IPS-18a (cell line): ENCODE results near the gene IL19.

ENCODE experiments used
- H3K27ac ChIP-seq: one replicate; pipeline ENCODE4 v1.5.1; 2013; ENCODE audit warnings: low read length
- H3K27me3 ChIP-seq: one replicate; pipeline ENCODE4 v1.6.1; 2013; ENCODE audit warnings: mild to moderate bottlenecking, low read length; ENCODE audit not compliant: control insufficient read depth, insufficient read depth
- H3K36me3 ChIP-seq: one replicate; pipeline ENCODE4 v1.6.1; 2013; ENCODE audit warnings: low read depth, low read length; ENCODE audit not compliant: control insufficient read depth
- H3K4me1 ChIP-seq: one replicate; pipeline ENCODE4 v1.6.1; 2013; ENCODE audit warnings: low read depth, low read length; ENCODE audit not compliant: control insufficient read depth
- H3K4me3 ChIP-seq: one replicate; pipeline ENCODE4 v1.5.1; 2013; ENCODE audit warnings: low read length
- H3K9ac ChIP-seq: one replicate; pipeline ENCODE4 v1.6.1; 2013; ENCODE audit warnings: mild to moderate bottlenecking, low read length, moderate library complexity
- H3K9me3 ChIP-seq: one replicate; pipeline ENCODE4 v1.6.1; 2013; ENCODE audit warnings: low read depth, low read length; ENCODE audit not compliant: control insufficient read depth

Gene IL19

GRCh38 chr1:206828765-206829164 is 58.2 kb downstream of the IL19 start:
- Histone ChIP-seq H3K36me3 (no peaks in the 10 kb centered on the region), H3K27me3 (no peaks in the 10 kb centered on the region), H3K27ac (no peak overlapping the region), H3K4me3 (no peak overlapping the region), H3K9me3 (no peaks in the 10 kb centered on the region), H3K9ac (no peak overlapping the region), H3K4me1 (no peaks in the 10 kb centered on the region)

GRCh38 chr1:206829282-206829681 is 58.7 kb downstream of the IL19 start:
- no peak overlapping the region for H3K27ac ChIP-seq
- no peaks in the 10 kb centered on the region for H3K4me1 ChIP-seq
- H3K9ac ChIP-seq = no peak overlapping the region
- H3K9me3 ChIP-seq = no peaks in the 10 kb centered on the region
- H3K27me3 ChIP-seq = no peaks in the 10 kb centered on the region
- no peak overlapping the region for H3K4me3 ChIP-seq
- no peaks in the 10 kb centered on the region for H3K36me3 ChIP-seq

DNA sequence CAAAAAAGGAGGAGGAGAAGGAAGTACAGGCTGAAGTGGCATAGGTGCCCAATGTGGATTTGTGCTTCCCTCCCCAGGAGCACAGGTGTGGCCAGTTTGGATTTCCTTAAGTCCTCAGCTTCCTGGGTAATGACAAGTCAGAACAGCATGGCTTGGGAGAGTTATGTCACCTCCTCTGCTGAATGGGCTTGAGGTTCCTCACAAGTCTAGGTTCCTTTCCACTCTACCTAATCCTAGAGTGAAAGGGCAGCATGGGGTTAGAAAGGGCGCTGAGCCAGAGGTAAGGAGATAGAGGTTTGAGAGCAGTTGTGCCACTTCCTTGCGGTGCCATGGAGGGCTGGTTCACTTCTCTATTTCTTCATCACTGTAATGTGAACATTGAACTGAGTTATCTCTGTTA is 59.3 kb downstream of the IL19 start:
- H3K4me3 ChIP-seq = no peak overlapping the region
- H3K27ac ChIP-seq = no peak overlapping the region

GRCh38 chr1:206831650-206832049 is 61.1 kb downstream of the IL19 start:
- Histone ChIP-seq H3K27me3 (no peaks in the 10 kb centered on the region), H3K4me1 (no peaks in the 10 kb centered on the region)

More for the DNA sequence above, 59.3 kb downstream of the IL19 start:
- Histone ChIP-seq H3K9me3 (no peaks in the 10 kb centered on the region), H3K9ac (no peak overlapping the region), H3K4me1 (no peaks in the 10 kb centered on the region), H3K27me3 (no peaks in the 10 kb centered on the region), H3K36me3 (no peaks in the 10 kb centered on the region)

GRCh38 chr1:206832352-206832880 is 61.8 kb downstream of the IL19 start:
- no peaks in the 10 kb centered on the region for H3K4me1 ChIP-seq
- no peak overlapping the region for H3K27ac ChIP-seq
- H3K4me3 ChIP-seq = no peak overlapping the region
- no peak overlapping the region for H3K9ac ChIP-seq
- no peaks in the 10 kb centered on the region for H3K36me3 ChIP-seq
- H3K27me3 ChIP-seq = no peaks in the 10 kb centered on the region
- H3K9me3 ChIP-seq = no peaks in the 10 kb centered on the region

More at GRCh38 chr1:206831650-206832049, 61.1 kb downstream of the IL19 start:
- Histone ChIP-seq H3K4me3 (no peak overlapping the region), H3K9ac (no peak overlapping the region), H3K36me3 (no peaks in the 10 kb centered on the region), H3K9me3 (no peaks in the 10 kb centered on the region), H3K27ac (no peak overlapping the region)

DNA sequence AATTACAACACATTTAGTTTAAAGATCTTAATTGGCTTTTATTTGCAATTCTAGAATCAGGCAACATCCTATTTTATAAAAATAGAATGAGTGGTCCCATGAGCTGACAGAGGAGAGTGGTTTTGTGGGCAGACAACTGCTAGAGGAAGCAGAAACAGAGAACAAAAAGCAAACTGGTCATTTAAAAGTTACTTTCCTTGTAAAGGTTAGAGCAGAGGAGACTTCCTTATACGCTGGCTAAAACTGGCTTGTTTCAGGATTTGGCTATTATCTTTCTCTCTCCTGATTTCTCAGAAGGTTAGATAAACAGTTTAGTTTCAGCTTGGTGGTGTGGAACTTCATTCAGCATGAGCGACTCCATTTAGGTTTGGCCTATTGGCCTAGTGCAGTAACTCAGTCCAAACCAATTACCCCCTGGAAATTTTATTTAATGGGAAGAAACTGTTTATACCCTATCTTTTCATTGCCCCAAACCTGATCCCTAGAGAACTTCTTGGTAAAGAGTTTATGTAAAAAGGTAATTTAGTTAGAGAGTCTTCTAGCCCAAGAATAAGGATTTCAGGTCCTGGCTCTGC is 62.6 kb downstream of the IL19 start:
- no peaks in the 10 kb centered on the region for H3K36me3 ChIP-seq
- H3K27ac ChIP-seq = no peak overlapping the region
- H3K4me3 ChIP-seq = no peak overlapping the region
- H3K9me3 ChIP-seq = no peaks in the 10 kb centered on the region
- H3K9ac ChIP-seq = no peak overlapping the region
- no peaks in the 10 kb centered on the region for H3K27me3 ChIP-seq
- H3K4me1 ChIP-seq = no peaks in the 10 kb centered on the region

DNA sequence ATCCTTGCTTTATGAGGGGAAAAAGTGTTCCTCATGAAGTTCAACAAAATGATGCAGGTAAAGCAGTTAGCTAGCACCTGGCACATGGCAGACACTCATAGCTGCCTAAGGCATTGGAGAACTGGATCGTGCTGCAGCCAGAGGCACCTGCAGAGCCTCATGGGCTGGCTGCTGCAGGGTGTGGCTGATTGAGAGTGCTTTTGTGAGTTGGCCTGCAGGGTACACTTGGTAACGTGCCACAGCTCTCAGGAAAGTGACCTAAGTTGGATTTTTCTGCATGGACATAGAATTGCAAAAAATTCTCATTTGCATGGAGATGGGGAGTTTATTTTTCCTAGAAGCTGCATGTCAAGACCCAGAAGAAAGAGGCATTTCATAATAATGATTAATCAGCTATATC is 63.2 kb downstream of the IL19 start:
- no peaks in the 10 kb centered on the region for H3K27me3 ChIP-seq
- H3K36me3 ChIP-seq = no peaks in the 10 kb centered on the region
- H3K27ac ChIP-seq = no peak overlapping the region
- H3K9ac ChIP-seq = no peak overlapping the region
- H3K4me3 ChIP-seq = no peak overlapping the region
- no peaks in the 10 kb centered on the region for H3K9me3 ChIP-seq
- no peaks in the 10 kb centered on the region for H3K4me1 ChIP-seq

DNA sequence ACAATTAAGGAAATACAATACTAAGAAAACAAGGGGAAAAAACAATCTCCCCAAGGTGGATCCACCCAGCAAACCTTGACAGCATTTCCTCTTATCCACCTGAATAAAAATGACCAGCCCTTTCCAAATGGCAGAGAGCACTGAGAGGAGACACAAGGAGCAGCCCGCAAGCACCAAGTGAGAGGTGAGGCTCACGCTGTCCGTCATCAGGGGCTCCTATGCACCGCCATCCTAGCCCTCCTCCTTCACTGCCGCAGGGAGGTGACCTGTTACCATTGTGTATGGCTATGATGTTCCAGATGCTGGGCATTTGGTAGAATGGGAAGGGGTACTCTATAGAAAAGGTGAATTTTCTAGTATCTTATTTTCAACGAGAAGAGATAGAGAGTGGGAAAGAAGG is 63.6 kb downstream of the IL19 start:
- Histone ChIP-seq H3K27me3 (no peaks in the 10 kb centered on the region), H3K9ac (no peak overlapping the region)

DNA sequence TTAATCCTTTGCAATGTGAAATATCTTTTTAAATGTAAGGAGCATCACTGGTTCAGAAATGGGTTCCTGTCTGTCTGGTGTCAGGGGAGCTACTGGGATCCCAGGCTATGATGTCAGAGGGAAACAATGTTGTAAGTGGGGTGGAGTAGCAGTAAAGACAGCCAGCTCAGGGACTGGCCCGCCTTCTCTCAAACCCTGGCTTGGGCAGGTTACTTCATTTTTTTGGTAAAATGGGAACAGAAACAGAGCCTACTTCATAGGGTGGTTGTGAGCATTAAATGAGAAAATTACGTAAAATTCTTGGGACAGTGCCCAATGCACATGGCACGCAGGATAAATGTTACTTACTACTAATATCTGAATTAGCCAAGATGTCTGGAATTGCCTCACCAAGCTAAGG is 64.1 kb downstream of the IL19 start:
- H3K4me3 ChIP-seq = no peak overlapping the region
- no peak overlapping the region for H3K9ac ChIP-seq
- H3K27ac ChIP-seq = no peak overlapping the region
- H3K9me3 ChIP-seq = no peaks in the 10 kb centered on the region
- H3K4me1 ChIP-seq = no peaks in the 10 kb centered on the region
- H3K36me3 ChIP-seq = no peaks in the 10 kb centered on the region
- H3K27me3 ChIP-seq = no peaks in the 10 kb centered on the region

More for the DNA sequence above, 63.6 kb downstream of the IL19 start:
- no peak overlapping the region for H3K27ac ChIP-seq
- H3K4me3 ChIP-seq = no peak overlapping the region
- H3K9me3 ChIP-seq = no peaks in the 10 kb centered on the region
- H3K4me1 ChIP-seq = no peaks in the 10 kb centered on the region
- H3K36me3 ChIP-seq = no peaks in the 10 kb centered on the region

- H3K36me3 ChIP-seq = no peaks in the 10 kb centered on the region
- no peak overlapping the region for H3K27ac ChIP-seq
- H3K9ac ChIP-seq = no peak overlapping the region
- H3K9me3 ChIP-seq = no peaks in the 10 kb centered on the region
- no peaks in the 10 kb centered on the region for H3K4me1 ChIP-seq
- H3K4me3 ChIP-seq = no peak overlapping the region
- no peaks in the 10 kb centered on the region for H3K27me3 ChIP-seq
Measured at GRCh38 chr1:206835186-206835585, 64.6 kb downstream of the IL19 start.

DNA sequence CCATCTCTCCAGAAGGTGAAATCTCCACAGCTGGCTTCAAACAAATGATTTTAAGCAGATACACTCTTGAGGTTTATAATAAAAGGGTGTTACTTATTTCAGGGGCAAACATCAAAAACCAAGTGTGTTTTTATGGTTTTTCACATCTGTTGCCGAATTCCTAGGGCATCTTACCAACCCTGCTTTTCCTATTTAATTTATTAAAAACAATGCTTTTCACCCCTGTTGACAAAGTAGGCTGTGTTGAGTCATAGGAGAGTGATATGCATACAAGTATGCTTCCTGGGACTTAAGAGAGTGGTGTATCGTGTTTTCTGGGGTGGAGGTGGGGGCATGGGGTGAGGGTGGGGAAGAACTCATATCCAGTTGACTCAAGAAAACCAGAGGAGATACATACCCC is 65.5 kb downstream of the IL19 start:
- Histone ChIP-seq H3K4me1 (no peaks in the 10 kb centered on the region), H3K4me3 (no peak overlapping the region), H3K9ac (no peak overlapping the region), H3K9me3 (no peaks in the 10 kb centered on the region), H3K27me3 (no peaks in the 10 kb centered on the region), H3K27ac (no peak overlapping the region), H3K36me3 (no peaks in the 10 kb centered on the region)

GRCh38 chr1:206839006-206839560 is 68.5 kb downstream of the IL19 start:
- no peak overlapping the region for H3K9ac ChIP-seq
- H3K4me1 ChIP-seq = no peaks in the 10 kb centered on the region
- no peaks in the 10 kb centered on the region for H3K9me3 ChIP-seq
- H3K4me3 ChIP-seq = no peak overlapping the region
- no peak overlapping the region for H3K27ac ChIP-seq
- H3K27me3 ChIP-seq = no peaks in the 10 kb centered on the region
- H3K36me3 ChIP-seq = no peaks in the 10 kb centered on the region
